ENCODE data around the gene GNG13.
A peak's percentile ranks its signal among the peaks of the same experiment; 100 is the strongest.

The GNG13 gene

GRCh38 chr16:795580-796229 lies 4.8 kb downstream of the GNG13 start:
- DNase-seq (ENCODE audit: low read depth in 2 of 3, low spot score in 1 of 3) = no peak

GRCh38 chr16:794853-795466 lies 5.6 kb downstream of the GNG13 start:
- no peak for DNase-seq (ENCODE audit: low read depth in 2 of 3, low spot score in 1 of 3)

GRCh38 chr16:794091-794822 lies 6.3 kb downstream of the GNG13 start:
- no peak for DNase-seq (ENCODE audit: low read depth in 2 of 3, low spot score in 1 of 3)

- DNase-seq (ENCODE audit: low read depth in 2 of 3, low spot score in 1 of 3) = no peak
These were observed 7.1 kb downstream of the GNG13 start for GRCh38 chr16:793414-793813.

- DNase-seq (ENCODE audit: low read depth in 2 of 3, low spot score in 1 of 3) = no peak
These were observed 8.1 kb downstream of the GNG13 start for GRCh38 chr16:792221-792995.

GRCh38 chr16:791131-791530 lies 9.4 kb downstream of the GNG13 start:
- no peak for DNase-seq (ENCODE audit: low read depth in 2 of 3, low spot score in 1 of 3)

- no peak for DNase-seq (ENCODE audit: low read depth in 2 of 3, low spot score in 1 of 3)
These were observed 10.4 kb downstream of the GNG13 start for GRCh38 chr16:790086-790485.

GRCh38 chr16:789191-789850 lies 11.2 kb downstream of the GNG13 start:
- DNase-seq (ENCODE audit: low read depth in 2 of 3, low spot score in 1 of 3) = no peak

GRCh38 chr16:788399-789126 lies 12.0 kb downstream of the GNG13 start, which contains the start of gene CHTF18:
TSS of gene CHTF18 (plus strand) at chr16:788620. CDS start at chr16:788685, 65 bp downstream.
- peak; percentile 82 to 95 (median 89) for DNase-seq (ENCODE audit: low read depth in 2 of 3, low spot score in 1 of 3)

- no peak for DNase-seq (ENCODE audit: low read depth in 2 of 3, low spot score in 1 of 3)
These were observed 12.5 kb downstream of the GNG13 start, which contains the start of gene RPUSD1 for GRCh38 chr16:787978-788398. TSS of gene RPUSD1 (minus strand) at chr16:788381. CDS start at chr16:787737, 644 bp downstream.

GRCh38 chr16:787321-787966 lies 13.1 kb downstream of the GNG13 start:
- no peak for DNase-seq (ENCODE audit: low read depth in 2 of 3, low spot score in 1 of 3)

- peak; percentile 57 to 78 (median 71) for DNase-seq (ENCODE audit: low read depth in 2 of 3, low spot score in 1 of 3)
These were observed 14.7 kb downstream of the GNG13 start for GRCh38 chr16:785563-786535.

- DNase-seq (ENCODE audit: low read depth in 2 of 3, low spot score in 1 of 3) = no peak
These were observed 16.1 kb downstream of the GNG13 start for GRCh38 chr16:784431-784830.

- no peak for DNase-seq (ENCODE audit: low read depth in 2 of 3, low spot score in 1 of 3)
These were observed 17.0 kb downstream of the GNG13 start for GRCh38 chr16:783404-784161.

GRCh38 chr16:782766-783403 lies 17.6 kb downstream of the GNG13 start:
- DNase-seq (ENCODE audit: low read depth in 2 of 3, low spot score in 1 of 3) = no peak

GRCh38 chr16:782258-782657 lies 18.3 kb downstream of the GNG13 start:
- no peak for DNase-seq (ENCODE audit: low read depth in 2 of 3, low spot score in 1 of 3)

- DNase-seq (ENCODE audit: low read depth in 2 of 3, low spot score in 1 of 3) = no peak
These were observed 19.1 kb downstream of the GNG13 start for GRCh38 chr16:781346-782010.

Data from stimulated activated CD4-positive, alpha-beta T cell treated with anti-CD3 and anti-CD28 coated beads, Interleukin-12 subunit alpha, Interleukin-12 subunit beta, amount 100 ng/mL, for 48 hours (primary cell).